ENCODE data around the gene FIBCD1. TPM values are rescaled to one million over a fixed set of nuclear protein-coding genes. Genes with fewer than 3 reads are reported as not detected.

Gene FIBCD1
- polyA plus RNA-seq, 1 donor (not counting 4 experiments of a cell fraction or from before 2014, with no cell fraction given), result 0.79 TPM

DNA sequence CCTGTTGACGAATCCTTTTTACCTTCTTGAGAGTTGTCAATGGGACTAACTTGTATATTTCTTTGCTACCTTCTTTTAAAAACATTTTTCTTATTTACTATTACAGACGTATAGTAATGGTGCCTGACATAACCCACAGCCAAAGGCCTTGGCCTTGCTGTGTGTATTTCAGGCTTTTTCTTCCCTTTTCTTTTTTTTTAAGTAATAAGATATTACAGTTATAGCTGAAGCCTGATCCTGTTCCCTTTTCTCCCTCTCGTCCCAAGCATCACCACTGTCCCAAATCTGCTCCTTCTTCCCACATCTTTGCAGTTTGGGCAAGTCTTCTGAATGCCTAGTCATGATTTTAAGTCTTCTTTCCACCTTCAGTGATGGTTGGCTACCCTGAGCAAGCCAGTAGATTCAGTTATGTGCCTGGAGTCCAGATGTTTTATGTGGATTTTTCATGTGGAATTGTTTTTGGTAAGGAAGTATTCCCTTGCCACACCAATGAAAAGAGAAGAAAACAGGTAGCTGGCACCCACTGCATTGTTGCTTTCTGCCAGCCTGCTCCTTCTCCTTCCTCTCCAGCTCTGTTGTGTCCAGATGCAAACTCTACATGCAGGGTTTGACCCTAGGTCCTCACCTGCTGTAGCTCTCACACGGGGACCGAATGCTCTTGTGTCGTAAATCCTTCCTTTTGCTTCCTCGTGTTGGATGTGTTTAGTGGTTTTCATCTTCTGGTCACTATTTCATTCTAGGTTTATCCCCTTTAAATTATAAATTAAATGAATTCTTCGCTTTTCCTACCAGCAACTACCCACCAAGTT lies 77.5 kb downstream of the FIBCD1 start:
- Histone ChIP-seq H3K9me1 (ENCODE audit: control insufficient read depth, extremely low read depth, insufficient read depth, low read length) (no peaks in the 10 kb centered on the region), H3K4me3 (ENCODE audit: control insufficient read depth in 2 of 3, extremely low read depth in 1 of 3, insufficient read depth in 2 of 3, low read depth in 1 of 3, low read length in 3 of 3) (no peak overlapping the region), H3K36me3 (ENCODE audit: control insufficient read depth in 2 of 2, extremely low read depth in 1 of 2, insufficient read depth in 2 of 2, low read length in 2 of 2) (peaks cover 17 to 23% of the 10 kb centered on the region in 2 experiments), H3K79me2 (ENCODE audit: control insufficient read depth, insufficient read depth, low read length) (peaks cover 9% of the 10 kb centered on the region), H4K20me1 (ENCODE audit: control insufficient read depth, extremely low read depth, insufficient read depth, low read length) (peaks cover under 1% of the 10 kb centered on the region), H3K9ac (ENCODE audit: control insufficient read depth, extremely low read depth, insufficient read depth, low read length) (no peak overlapping the region), H3K4me2 (ENCODE audit: control insufficient read depth, extremely low read depth, insufficient read depth, low read depth, low read length) (no peak overlapping the region), H3K27ac (ENCODE audit: control insufficient read depth, insufficient read depth, low read length) (no peak overlapping the region), H2AFZ (ENCODE audit: control insufficient read depth, low read length) (no peak overlapping the region), H3K9me3 (ENCODE audit: control insufficient read depth, low read depth, low read length) (no peaks in the 10 kb centered on the region), H3K27me3 (ENCODE audit: control insufficient read depth, extremely low read depth, insufficient read depth, low read length) (no peaks in the 10 kb centered on the region), H3K4me1 (ENCODE audit: control insufficient read depth, extremely low read depth, insufficient read depth, low read length) (no peaks in the 10 kb centered on the region)
- no peak for FAIRE-seq
- TF ChIP-seq, protein P1, sequence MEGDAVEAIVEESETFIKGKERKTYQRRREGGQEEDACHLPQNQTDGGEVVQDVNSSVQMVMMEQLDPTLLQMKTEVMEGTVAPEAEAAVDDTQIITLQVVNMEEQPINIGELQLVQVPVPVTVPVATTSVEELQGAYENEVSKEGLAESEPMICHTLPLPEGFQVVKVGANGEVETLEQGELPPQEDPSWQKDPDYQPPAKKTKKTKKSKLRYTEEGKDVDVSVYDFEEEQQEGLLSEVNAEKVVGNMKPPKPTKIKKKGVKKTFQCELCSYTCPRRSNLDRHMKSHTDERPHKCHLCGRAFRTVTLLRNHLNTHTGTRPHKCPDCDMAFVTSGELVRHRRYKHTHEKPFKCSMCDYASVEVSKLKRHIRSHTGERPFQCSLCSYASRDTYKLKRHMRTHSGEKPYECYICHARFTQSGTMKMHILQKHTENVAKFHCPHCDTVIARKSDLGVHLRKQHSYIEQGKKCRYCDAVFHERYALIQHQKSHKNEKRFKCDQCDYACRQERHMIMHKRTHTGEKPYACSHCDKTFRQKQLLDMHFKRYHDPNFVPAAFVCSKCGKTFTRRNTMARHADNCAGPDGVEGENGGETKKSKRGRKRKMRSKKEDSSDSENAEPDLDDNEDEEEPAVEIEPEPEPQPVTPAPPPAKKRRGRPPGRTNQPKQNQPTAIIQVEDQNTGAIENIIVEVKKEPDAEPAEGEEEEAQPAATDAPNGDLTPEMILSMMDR (optimal IDR thresholded peaks at IDR 0.05 in 1 of 3, IDR thresholded peaks at IDR 0.05 in 1 of 3, conservative IDR thresholded peaks at IDR 0.05 in 1 of 3; ENCODE audit: extremely low read depth in 1 of 3, insufficient read depth in 2 of 3, low read length in 3 of 3), result no peak
- TF ChIP-seq EZH2 (IDR thresholded peaks at IDR 0.05; ENCODE audit: low read length), result no peak
- dilution Hi-C loops (cut with MboI; ENCODE audit: extremely low pct_ligation_motif_present, low sequenced_read_pairs), result no loop called here
- no peak for DNase-seq (ENCODE audit: low read depth, low spot score)

DNA sequence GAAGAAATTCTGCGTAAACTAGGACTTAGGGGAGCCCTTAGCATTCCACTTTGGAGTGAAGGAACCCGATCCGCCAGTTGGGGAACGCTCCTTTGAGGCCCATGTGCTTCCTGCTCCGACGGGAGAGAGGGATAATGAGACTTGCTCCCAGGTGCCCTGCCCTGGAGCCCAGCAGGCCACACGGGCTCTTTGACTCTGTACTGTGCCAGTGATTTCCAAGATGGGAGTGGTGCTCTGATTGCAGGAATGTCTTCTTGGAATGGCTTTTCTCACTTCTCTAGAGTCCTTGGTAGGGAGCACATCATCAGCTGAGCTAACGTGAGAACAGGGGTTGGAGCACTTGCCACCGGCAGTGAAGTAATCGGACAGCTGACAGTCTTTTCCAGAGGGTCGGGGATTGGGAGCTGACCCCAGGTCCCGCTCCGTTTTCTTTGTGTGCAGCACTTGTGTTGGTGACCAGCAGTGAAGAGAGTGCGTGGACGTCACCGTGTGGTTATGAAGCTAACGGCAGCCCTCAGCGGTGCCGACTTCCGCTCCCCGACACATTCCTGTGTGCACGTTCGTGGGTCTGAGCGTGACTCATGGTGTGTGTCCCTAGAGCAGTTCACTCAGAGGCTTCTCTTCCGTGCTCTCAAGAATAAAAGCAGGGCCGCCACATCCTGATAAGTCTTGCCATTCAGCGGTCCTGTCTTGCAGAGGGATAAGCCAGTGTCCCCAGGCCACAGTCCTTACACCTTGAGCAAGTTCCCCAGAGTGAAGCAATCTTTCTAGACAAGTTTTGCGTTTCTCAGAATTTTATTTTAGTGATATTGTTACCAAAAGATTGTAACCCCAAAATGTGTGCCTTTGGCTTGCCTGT lies 78.4 kb downstream of the FIBCD1 start:
- Histone ChIP-seq H3K36me3 (ENCODE audit: control insufficient read depth in 2 of 2, extremely low read depth in 1 of 2, insufficient read depth in 2 of 2, low read length in 2 of 2) (peaks cover 19 to 28% of the 10 kb centered on the region in 2 experiments), H2AFZ (ENCODE audit: control insufficient read depth, low read length) (no peak overlapping the region), H3K27me3 (ENCODE audit: control insufficient read depth, extremely low read depth, insufficient read depth, low read length) (no peaks in the 10 kb centered on the region), H3K4me3 (ENCODE audit: control insufficient read depth in 2 of 3, extremely low read depth in 1 of 3, insufficient read depth in 2 of 3, low read depth in 1 of 3, low read length in 3 of 3) (no peak overlapping the region), H3K9ac (ENCODE audit: control insufficient read depth, extremely low read depth, insufficient read depth, low read length) (no peak overlapping the region), H4K20me1 (ENCODE audit: control insufficient read depth, extremely low read depth, insufficient read depth, low read length) (no peaks in the 10 kb centered on the region), H3K9me3 (ENCODE audit: control insufficient read depth, low read depth, low read length) (no peaks in the 10 kb centered on the region), H3K4me2 (ENCODE audit: control insufficient read depth, extremely low read depth, insufficient read depth, low read depth, low read length) (no peak overlapping the region), H3K79me2 (ENCODE audit: control insufficient read depth, insufficient read depth, low read length) (peaks cover 9% of the 10 kb centered on the region), H3K4me1 (ENCODE audit: control insufficient read depth, extremely low read depth, insufficient read depth, low read length) (no peaks in the 10 kb centered on the region), H3K9me1 (ENCODE audit: control insufficient read depth, extremely low read depth, insufficient read depth, low read length) (no peaks in the 10 kb centered on the region), H3K27ac (ENCODE audit: control insufficient read depth, insufficient read depth, low read length) (no peak overlapping the region)
- TF ChIP-seq, protein P1 (optimal IDR thresholded peaks at IDR 0.05 in 1 of 3, IDR thresholded peaks at IDR 0.05 in 1 of 3, conservative IDR thresholded peaks at IDR 0.05 in 1 of 3; ENCODE audit: extremely low read depth in 1 of 3, insufficient read depth in 2 of 3, low read length in 3 of 3), result peak in 1 of 3 experiments; percentile 32
- TF ChIP-seq EZH2 (IDR thresholded peaks at IDR 0.05; ENCODE audit: low read length), result no peak
- no peak for FAIRE-seq
- DNase-seq (ENCODE audit: low read depth, low spot score), result no peak
- dilution Hi-C loops (cut with MboI; ENCODE audit: extremely low pct_ligation_motif_present, low sequenced_read_pairs), result no loop called here

Data from keratinocyte (primary cell).